ENCODE data around the gene STK39. TPM values are rescaled to one million over a fixed set of nuclear protein-coding genes. Genes with fewer than 3 reads are reported as not detected.
"Not testable (repeated sequence)": the region's sequence is repeated elsewhere in the genome, so short reads cannot be mapped to it uniquely, and the experiment has no call there.

The STK39 gene
- total RNA-seq, 1 donor from 2014 or later, result 18.5 TPM

GRCh38 chr2:168087401-168087800 lies 160.0 kb downstream of the STK39 start:
- no peaks in the 10 kb centered on the region for H3K27me3 Mint-ChIP-seq
- intact Hi-C loops (cut with micrococcal nuclease), result no loop called here
- H3K36me3 Mint-ChIP-seq (ENCODE audit: low read depth), result peaks cover 2% of the 10 kb centered on the region
- no peaks in the 10 kb centered on the region for H3K9me3 Mint-ChIP-seq
- ChIA-PET POLR2A (no interaction called here), CTCF (interaction anchor here (2.3 kb wide), 1 partner anchor 32 kb away, joined by 10 read pairs; no protein-coding TSS in a partner anchor)
- H3K4me3 Mint-ChIP-seq, result no peak overlapping the region
- no peak for ATAC-seq (ENCODE audit: low read depth)
- DNase-seq, result no peak
- H3K4me1 Mint-ChIP-seq, result peaks cover 33% of the 10 kb centered on the region
- no peak overlapping the region for H3K27ac Mint-ChIP-seq
- no peak for TF ChIP-seq CTCF (IDR thresholded peaks at IDR 0.05)

DNA sequence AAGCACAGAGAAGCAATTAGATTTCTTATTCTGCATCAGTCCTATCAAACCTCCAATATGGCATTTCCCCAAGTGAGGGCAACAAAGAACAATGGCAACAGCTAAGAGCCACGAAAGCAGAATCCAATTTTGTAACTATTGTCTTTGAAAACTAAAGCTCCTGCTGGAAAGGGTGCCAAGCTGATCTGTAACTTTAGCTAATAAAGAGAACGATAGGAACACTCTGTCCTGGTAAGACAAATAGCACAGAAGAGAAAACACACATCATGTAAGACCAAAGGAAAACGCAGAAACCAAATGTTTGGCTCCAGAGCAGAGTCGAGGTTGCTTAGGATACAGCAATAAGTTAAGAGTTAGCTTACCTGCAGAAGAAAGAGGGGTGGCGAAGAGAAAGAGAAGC lies 160.5 kb downstream of the STK39 start:
- Mint-ChIP-seq H3K27ac (no peak overlapping the region), H3K4me3 (no peak overlapping the region), H3K27me3 (no peaks in the 10 kb centered on the region), H3K4me1 (peaks cover 33% of the 10 kb centered on the region), H3K9me3 (peaks cover 2% of the 10 kb centered on the region), H3K36me3 (ENCODE audit: low read depth) (peaks cover 2% of the 10 kb centered on the region)
- TF ChIP-seq CTCF (IDR thresholded peaks at IDR 0.05), result no peak
- POLR2A ChIA-PET, result no interaction called here
- ATAC-seq (ENCODE audit: low read depth) (no peak), DNase-seq (no peak)
- intact Hi-C loops (cut with micrococcal nuclease), result no loop called here
- CTCF ChIA-PET, result interaction anchor here (2.3 kb wide), 1 partner anchor 32 kb away, joined by 10 read pairs; no protein-coding TSS in a partner anchor

GRCh38 chr2:168085801-168086361 lies 161.5 kb downstream of the STK39 start:
- no peak overlapping the region for H3K4me3 Mint-ChIP-seq
- H3K36me3 Mint-ChIP-seq (ENCODE audit: low read depth), result peaks cover 2% of the 10 kb centered on the region
- TF ChIP-seq CTCF (IDR thresholded peaks at IDR 0.05), result no peak
- intact Hi-C loops (cut with micrococcal nuclease), result no loop called here
- no peak for ATAC-seq (ENCODE audit: low read depth)
- peaks cover 31% of the 10 kb centered on the region for H3K4me1 Mint-ChIP-seq
- ChIA-PET CTCF (interaction anchor here (2.3 kb wide), 1 partner anchor 33 kb away, joined by 10 read pairs; no protein-coding TSS in a partner anchor), POLR2A (no interaction called here)
- H3K27me3 Mint-ChIP-seq, result no peaks in the 10 kb centered on the region
- no peak for DNase-seq
- no peak overlapping the region for H3K27ac Mint-ChIP-seq
- peaks cover 3% of the 10 kb centered on the region for H3K9me3 Mint-ChIP-seq

DNA sequence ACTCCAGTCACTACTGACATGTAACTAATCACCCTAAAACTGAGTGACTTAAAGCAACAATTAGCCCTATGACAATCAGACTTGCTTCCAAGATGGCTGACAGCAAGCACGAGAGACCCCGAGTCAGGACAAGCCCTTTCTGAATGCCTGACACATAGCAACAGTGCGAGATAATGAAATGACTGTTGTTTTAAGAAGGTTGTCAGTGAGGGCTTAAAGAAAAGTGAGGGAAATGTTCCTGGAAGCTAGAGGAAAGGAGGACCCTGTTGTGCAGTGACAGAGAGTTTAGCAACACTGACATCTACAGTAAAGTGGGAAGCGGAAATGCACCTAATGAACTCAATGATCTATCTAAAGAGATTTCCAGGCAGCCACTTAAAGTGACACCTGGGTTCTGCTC lies 163.1 kb downstream of the STK39 start:
- no peak overlapping the region for H3K27ac Mint-ChIP-seq
- peaks cover 4% of the 10 kb centered on the region for H3K36me3 Mint-ChIP-seq (ENCODE audit: low read depth)
- ChIA-PET POLR2A (no interaction called here), CTCF (no interaction called here)
- H3K4me1 Mint-ChIP-seq, result peaks cover 15% of the 10 kb centered on the region
- no peak overlapping the region for H3K4me3 Mint-ChIP-seq
- intact Hi-C loops (cut with micrococcal nuclease), result no loop called here
- no peak for DNase-seq
- no peak for TF ChIP-seq CTCF (IDR thresholded peaks at IDR 0.05)
- peaks cover 3% of the 10 kb centered on the region for H3K9me3 Mint-ChIP-seq
- H3K27me3 Mint-ChIP-seq, result no peaks in the 10 kb centered on the region
- ATAC-seq (ENCODE audit: low read depth), result no peak

DNA sequence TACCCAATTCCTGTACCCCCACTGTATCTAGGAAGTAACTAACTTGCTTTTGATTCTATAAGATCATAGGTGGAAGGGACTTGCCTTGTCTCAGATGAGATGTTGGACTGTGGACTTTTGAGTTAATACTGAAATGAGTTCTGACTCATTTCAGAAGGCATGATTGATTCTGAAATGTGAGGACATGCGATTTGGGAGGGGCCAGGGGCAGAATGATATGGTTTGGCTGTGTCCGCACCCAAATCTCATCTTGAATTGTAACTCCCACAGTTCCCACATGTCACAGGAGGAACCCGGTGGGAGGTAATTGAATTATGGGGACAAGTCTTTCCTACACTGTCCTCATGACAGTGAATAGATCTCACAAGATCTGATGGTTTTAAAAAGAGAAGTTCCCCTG lies 165.9 kb downstream of the STK39 start:
- H3K27ac Mint-ChIP-seq; H3K4me1 Mint-ChIP-seq; H3K36me3 Mint-ChIP-seq (ENCODE audit: low read depth); DNase-seq; POLR2A ChIA-PET; H3K9me3 Mint-ChIP-seq; H3K27me3 Mint-ChIP-seq; H3K4me3 Mint-ChIP-seq; intact Hi-C loops (cut with micrococcal nuclease); CTCF ChIA-PET: not testable (repeated sequence)
- ATAC-seq (ENCODE audit: low read depth), result peak; percentile 5

DNA sequence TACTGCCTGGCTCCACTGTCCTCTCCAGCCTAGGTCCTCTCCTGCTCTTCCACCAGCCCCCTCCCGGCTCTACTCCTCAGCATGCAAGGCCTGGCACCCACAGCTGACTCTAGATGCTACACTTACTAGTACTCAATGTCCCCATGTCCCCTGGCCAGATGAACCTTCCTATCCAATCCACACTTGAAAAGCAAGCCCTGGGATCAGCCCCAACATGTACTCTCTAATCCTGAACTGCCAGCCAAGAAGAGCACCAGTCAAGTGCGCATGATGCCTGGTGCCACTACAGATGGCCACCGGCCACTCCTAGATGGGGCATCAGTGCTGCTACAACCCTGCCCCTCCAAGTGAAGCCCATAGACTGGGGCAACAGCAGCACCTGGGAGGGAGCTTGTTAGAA lies 168.2 kb downstream of the STK39 start:
- no peak overlapping the region for H3K27ac Mint-ChIP-seq

More for the DNA sequence above, 168.2 kb downstream of the STK39 start:
- DNase-seq (no peak), ATAC-seq (ENCODE audit: low read depth) (no peak)
- no peaks in the 10 kb centered on the region for H3K27me3 Mint-ChIP-seq
- no peak overlapping the region for H3K4me3 Mint-ChIP-seq
- CTCF ChIA-PET, result no interaction called here
- peaks cover 3% of the 10 kb centered on the region for H3K9me3 Mint-ChIP-seq
- intact Hi-C loops (cut with micrococcal nuclease), result no loop called here
- no peak for TF ChIP-seq CTCF (IDR thresholded peaks at IDR 0.05)
- peaks cover 3% of the 10 kb centered on the region for H3K4me1 Mint-ChIP-seq
- H3K36me3 Mint-ChIP-seq (ENCODE audit: low read depth), result peaks cover 18% of the 10 kb centered on the region
- POLR2A ChIA-PET, result no interaction called here

Measured in activated B cell treated with CpG ODN at 0.5 μM for 24 hours (primary cell).